ENCODE data around the gene PTGR1.

DNA sequence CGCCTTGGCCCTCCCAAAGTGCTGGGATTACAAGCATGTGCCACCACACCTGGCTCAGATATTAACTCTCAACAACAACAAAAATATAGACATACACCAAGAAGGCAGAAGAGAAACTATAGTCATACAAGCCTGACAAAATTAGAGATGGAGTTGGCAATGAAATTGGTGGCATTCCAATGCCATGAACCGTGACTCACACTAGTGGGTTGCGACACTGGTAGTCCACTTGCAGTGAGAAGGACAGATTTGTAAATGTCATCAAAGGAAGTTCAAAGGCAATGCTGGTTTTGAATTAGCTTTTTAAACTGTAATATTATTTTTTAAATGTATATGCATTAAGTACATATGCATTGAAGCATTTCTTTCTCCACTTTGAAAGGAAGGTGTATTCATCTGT, 23.2 kb upstream of the PTGR1 start:
- TF ChIP-seq POLR2A (IDR thresholded peaks at IDR 0.05; ENCODE audit: low read depth, low read length) (no peak), POLR2AphosphoS5 (IDR thresholded peaks at IDR 0.05; ENCODE audit: low read depth, low read length) (no peak)

Data from GM12892 (cell line).